Stimulated activated CD8-positive, alpha-beta memory T cell treated with anti-CD3 and anti-CD28 coated beads, Interleukin-12 subunit alpha, Interleukin-12 subunit beta, amount 100 ng/mL, for 1 hour (primary cell): ENCODE measurements around the gene CHAT.
"Not testable (repeated sequence)": the region's sequence is repeated elsewhere in the genome, so short reads cannot be mapped to it uniquely, and the experiment has no call there.

ENCODE experiments used
- DNase-seq: peaks from one replicate; pipeline ENCODE4 v3.0.0-alpha.2; 2020; ENCODE audit warnings: low read depth

Gene CHAT

DNA sequence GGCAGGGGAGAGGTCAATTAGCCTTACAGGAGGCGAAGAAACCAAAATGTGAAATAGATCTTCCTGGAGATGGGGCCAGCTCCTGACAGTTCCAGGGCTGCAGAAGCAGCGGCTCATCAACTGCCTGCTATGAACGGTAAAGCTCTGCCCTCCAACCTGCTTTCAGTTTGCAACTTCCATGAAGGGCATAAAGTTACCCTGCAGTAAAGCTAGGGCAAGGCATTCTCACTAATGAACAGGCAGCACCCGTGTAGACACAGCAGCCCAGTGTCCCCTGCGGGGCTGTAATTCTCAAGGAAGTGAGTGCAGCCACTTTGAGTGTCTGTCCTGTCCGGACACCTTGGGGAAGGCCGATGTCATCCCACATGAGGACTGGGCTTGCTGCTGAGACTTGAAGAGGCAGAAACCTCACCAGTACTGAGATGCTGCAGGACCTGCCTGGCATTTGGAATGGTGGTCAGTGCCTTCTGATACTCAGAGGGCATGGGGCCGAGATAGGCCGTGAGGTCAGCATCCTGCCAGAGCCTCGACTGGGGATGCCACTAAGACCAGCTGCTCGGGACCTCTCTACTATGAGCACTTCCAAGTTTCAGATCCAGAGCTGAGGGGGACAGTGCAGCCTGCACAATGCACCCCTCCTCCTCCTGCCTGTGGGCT, 39.6 kb downstream of the CHAT start:
- DNase-seq: no peak

- no peak for DNase-seq
These were observed 40.3 kb downstream of the CHAT start for GRCh38 chr10:49654036-49654693.

- DNase-seq: no peak
These were observed 41.3 kb downstream of the CHAT start for GRCh38 chr10:49655099-49655498.

GRCh38 chr10:49656845-49657493, 43.1 kb downstream of the CHAT start:
- no peak for DNase-seq

- no peak for DNase-seq
These were observed 43.8 kb downstream of the CHAT start for GRCh38 chr10:49657606-49658005.

- DNase-seq: no peak
These were observed 47.5 kb downstream of the CHAT start for GRCh38 chr10:49661140-49661856.

- no peak for DNase-seq
These were observed 48.5 kb downstream of the CHAT start for GRCh38 chr10:49662169-49662830.

- DNase-seq: no peak
These were observed 49.8 kb downstream of the CHAT start for GRCh38 chr10:49663596-49663995.

- no peak for DNase-seq
These were observed 50.4 kb downstream of the CHAT start for GRCh38 chr10:49664006-49664841.

- no peak for DNase-seq
These were observed 51.1 kb downstream of the CHAT start for GRCh38 chr10:49664842-49665355.

DNA sequence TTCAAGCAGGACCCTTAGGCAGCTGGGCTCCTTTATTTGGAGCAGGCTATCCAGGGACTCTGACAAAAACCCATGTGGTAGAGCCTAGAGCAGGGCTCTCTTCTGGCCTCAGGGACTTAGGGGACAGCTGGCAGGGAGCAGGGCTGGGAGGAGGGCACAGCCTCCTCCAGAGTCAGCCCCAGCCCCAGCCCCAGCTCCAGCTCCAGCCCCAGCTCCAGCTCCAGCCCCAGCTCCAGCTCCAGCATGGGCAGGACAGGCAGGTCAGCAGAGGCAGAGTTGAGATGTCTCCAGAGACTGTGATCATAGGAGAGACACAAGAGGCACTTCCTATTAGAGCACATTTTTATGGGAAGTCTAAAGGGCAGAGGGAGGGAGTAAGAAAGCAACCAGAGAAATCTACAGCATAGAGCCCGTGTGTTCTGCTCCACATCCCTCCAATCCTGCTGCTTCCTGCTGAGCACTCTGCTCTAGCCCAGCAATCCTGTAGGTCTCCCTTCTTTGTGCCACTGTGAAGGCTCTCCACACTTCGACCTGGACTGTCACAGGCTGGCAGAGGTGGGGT, 52.3 kb downstream of the CHAT start:
- DNase-seq: no peak

GRCh38 chr10:49666685-49667084, 52.8 kb downstream of the CHAT start:
- no peak for DNase-seq

DNA sequence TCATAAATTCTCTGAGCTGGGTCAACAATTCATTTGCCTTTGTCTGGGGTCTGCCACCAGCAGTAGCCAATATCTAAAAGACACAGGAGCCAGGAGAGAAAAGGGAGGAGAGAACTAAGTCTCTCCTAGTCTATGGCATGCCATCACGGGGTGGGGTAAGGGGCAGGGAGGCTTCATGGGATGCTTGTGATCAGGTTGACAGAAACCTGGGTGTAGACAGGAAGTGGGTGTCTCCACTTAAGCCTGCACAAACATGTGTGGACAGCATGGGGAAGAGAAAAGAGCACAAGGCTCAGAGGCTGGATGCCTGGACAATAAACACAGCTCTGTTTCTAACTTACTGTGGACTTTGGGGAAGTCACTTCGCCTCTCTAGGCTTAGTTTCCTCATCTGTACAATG, 54.2 kb downstream of the CHAT start:
- no peak for DNase-seq

- DNase-seq: no peak
These were observed 54.8 kb downstream of the CHAT start for GRCh38 chr10:49668684-49669083.

DNA sequence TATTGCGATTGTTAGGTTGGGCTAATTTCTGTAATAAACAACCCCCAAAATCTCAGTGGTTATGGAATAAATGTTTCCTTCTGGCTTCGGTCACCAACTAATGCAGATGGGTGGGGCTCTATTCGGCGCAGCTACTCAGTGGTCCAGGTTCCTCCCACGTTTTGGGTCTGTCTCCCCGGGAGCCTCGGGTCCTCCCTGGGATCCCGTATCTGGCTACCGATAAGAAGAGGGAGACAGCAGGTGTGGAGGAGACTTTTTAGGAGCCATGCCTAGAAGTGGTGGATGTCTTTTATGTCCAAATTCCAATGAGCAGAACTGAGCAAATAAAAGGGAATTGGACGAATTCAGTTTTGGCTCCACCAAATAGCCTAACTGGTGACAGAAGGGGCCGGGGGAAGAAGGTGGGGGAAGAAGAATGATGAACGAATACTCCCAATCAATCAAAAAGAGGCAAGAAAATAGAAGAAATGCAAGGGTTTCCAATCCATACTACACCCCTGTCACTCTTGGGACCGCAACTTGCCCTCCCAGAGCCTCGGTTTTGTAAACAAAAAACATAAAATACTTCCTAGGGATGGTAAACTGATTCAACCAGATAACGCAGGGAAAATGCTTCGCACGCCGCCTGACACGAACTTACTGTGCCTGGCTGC, 65.1 kb downstream of the CHAT start:
- no peak for DNase-seq

DNA sequence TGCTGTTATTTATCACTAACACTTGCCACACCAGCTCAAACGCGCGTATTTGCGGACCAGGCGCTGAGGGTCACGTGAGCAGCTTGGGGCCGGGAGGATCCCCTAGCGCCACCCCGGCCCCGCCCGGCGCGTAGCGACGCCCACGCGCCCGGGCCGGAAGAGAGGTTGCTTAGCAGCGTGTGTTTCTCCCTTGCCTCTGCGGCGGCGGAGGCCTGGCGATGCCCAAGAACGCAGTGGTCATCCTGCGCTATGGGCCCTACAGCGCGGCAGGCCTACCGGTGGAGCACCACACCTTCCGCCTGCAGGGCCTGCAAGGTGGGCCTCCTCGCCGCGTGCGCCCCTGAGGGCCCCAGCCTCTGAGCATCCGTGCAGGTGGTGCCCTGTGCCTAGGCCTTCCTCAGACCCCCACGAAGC, 65.7 kb downstream of the CHAT start, which contains the start of gene C10orf53:
C10orf53 (plus strand) TSS at position 172 of the 414 bp plus-strand sequence; CDS start at position 219, 47 bp downstream.
- no peak for DNase-seq

DNA sequence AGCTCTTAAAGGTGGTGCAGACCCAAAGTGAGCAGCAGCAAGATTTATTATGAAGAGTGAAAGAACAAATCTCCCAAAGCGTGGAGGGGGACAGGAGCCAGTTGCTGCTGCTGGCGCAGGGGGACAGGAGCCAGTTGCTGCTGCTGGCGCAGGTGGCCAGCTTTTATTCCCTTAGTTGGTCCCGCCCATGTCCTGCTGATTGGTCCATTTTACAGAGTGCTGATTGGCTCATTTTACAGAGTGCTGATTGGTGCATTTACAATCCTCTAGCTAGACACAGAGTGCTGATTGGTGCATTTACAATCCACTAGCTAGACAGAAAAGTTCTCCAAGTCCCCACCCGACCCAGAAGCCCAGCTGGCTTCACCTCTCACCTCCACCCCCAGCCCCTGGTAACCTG, 68.6 kb downstream of the CHAT start:
- DNase-seq: not testable (repeated sequence)

- no peak for DNase-seq
These were observed 69.0 kb downstream of the CHAT start for GRCh38 chr10:49682879-49683278.

GRCh38 chr10:49686651-49687050, 72.8 kb downstream of the CHAT start:
- no peak for DNase-seq

GRCh38 chr10:49688261-49688846, 74.5 kb downstream of the CHAT start:
- no peak for DNase-seq
